HCT116 (cell line): ENCODE data around the gene SCN1A.

ENCODE experiments used
- CBX3 ChIP-seq: IDR thresholded peaks from 2 replicates; pipeline ENCODE4 v1.6.1; 2012; ENCODE audit warnings: low read depth
- CEBPB ChIP-seq: IDR thresholded peaks from 2 replicates; pipeline ENCODE4 v1.6.1; 2012; ENCODE audit warnings: low read depth
- CTCF ChIP-seq, 3 experiments: fragments of 200-600 bp in 1 of 3; sonication (generic) in 1 of 3; IDR thresholded peaks in 2 of 3; conservative IDR thresholded peaks in 1 of 3; 2 replicates each; pipeline ENCODE4 v1.5.1; 2012 to 2017; ENCODE audit warnings: low read depth in 2 of 3, low read length in 2 of 3, antibody characterized with exemption in 1 of 3, borderline replicate concordance in 1 of 3, control low read depth in 1 of 3, mild to moderate bottlenecking in 1 of 3, mixed read lengths in 1 of 3, mixed run types in 1 of 3, moderate library complexity in 1 of 3; ENCODE audit not compliant: insufficient read depth in 1 of 3
- ELF1 ChIP-seq: IDR thresholded peaks from 2 replicates; pipeline ENCODE4 v1.6.1; 2012; ENCODE audit warnings: low read depth, borderline replicate concordance
- EZH2 ChIP-seq: fragments of 200-600 bp; sonication (generic); IDR thresholded peaks from 2 replicates; pipeline ENCODE4 v1.6.1; 2017; ENCODE audit warnings: antibody characterized with exemption, mixed run types
- POLR2A ChIP-seq: IDR thresholded peaks from 2 replicates; pipeline ENCODE4 v1.7.0; 2011; ENCODE audit warnings: borderline replicate concordance; ENCODE audit not compliant: insufficient read depth, insufficient read length; ENCODE audit errors: extremely low read depth
- RAD21 ChIP-seq: IDR thresholded peaks from 2 replicates; pipeline ENCODE4 v1.6.1; 2012; ENCODE audit warnings: low read depth, mild to moderate bottlenecking
- REST ChIP-seq: IDR thresholded peaks from 2 replicates; pipeline ENCODE4 v1.6.1; 2012; ENCODE audit warnings: low read depth
- ZNF274 ChIP-seq: fragments of 200-500 bp; sonication (Bioruptor generic); IDR thresholded peaks from 2 replicates; pipeline ENCODE4 v1.6.1; 2014; ENCODE audit warnings: mild to moderate bottlenecking, low read depth, low read length, inconsistent platforms

- TF ChIP-seq CTCF (IDR thresholded peaks at IDR 0.05 in 2 of 3, conservative IDR thresholded peaks at IDR 0.05 in 1 of 3; ENCODE audit: borderline replicate concordance in 1 of 3, insufficient read depth in 1 of 3, low read depth in 2 of 3, low read length in 2 of 3) = no peak
- TF ChIP-seq POLR2A = no peak
- TF ChIP-seq CBX3 = no peak
- TF ChIP-seq ZNF274 = no peak
- TF ChIP-seq EZH2 = no peak
- TF ChIP-seq ELF1 = no peak
- no peak for TF ChIP-seq CEBPB
- no peak for TF ChIP-seq RAD21
- TF ChIP-seq REST = no peak
These were observed 15.6 kb downstream of the SCN1A start for GRCh38 chr2:166112193-166112605.
